Measurements from ENCODE around the gene TAS2R7.

DNA sequence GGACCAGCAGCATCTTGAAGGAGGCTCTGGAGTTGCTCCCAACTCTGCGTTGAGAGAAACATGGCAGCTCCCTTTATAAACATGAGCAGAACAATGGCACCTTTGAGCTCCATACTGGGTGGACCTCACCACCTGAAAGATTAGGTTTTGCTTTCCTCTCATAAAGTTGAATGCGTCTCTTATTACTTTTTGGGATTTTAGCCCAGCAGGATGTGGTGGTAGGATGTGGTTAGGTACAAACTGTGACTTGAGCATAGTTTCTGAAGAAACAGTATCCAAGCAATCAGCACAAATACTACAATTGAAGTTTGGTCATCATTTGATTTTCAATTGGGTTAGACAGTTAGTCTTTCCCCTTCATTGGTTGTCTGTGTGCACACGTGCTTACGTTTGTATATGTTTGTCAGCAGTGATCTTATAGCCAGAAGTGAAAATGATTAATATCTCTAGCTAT is 47.0 kb upstream of the TAS2R7 start, which contains the start of gene PRR4:
- no peak for TF ChIP-seq POLR2A (IDR thresholded peaks at IDR 0.05; ENCODE audit: low read length)
- no peak for TF ChIP-seq GATA1 (IDR thresholded peaks at IDR 0.05; ENCODE audit: low read depth, low read length)

Data from erythroblast (primary cell).